Activated CD4-positive, alpha-beta T cell treated with anti-CD3 and anti-CD28 coated beads for 1 hour (primary cell): Measurements from ENCODE around the gene CRISP2.

Source experiments
- DNase-seq: peaks from one replicate; pipeline ENCODE4 v3.0.0-alpha.2; 2020

Gene CRISP2

DNA sequence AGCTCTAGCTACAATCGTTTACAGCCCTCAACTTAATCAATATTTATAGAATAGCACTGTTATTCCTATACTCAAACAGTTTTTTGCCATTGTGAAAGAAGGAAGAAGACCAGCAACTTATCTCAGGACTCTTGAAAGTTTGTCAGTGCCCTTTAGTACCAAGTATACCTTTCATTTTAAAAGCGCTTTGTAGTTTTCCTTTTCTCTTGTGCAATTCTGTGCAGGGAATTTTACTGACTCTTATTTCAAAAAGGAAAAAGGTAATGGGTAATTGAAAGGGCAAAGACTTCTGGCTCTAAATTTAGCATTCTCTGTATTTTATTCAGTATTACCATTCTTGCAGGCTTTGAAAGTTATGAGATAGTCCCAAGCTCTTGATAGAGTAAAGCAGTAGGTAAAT lies 59.9 kb downstream of the CRISP2 start:
- DNase-seq, result no peak

- no peak for DNase-seq
Measured at GRCh38 chr6:49651239-49651638, 62.1 kb downstream of the CRISP2 start.

- no peak for DNase-seq
Measured at GRCh38 chr6:49649988-49650387, 63.4 kb downstream of the CRISP2 start.

- DNase-seq, result no peak
Measured at GRCh38 chr6:49648036-49648435, 65.3 kb downstream of the CRISP2 start.

- DNase-seq, result no peak
Measured at GRCh38 chr6:49647476-49647875, 65.9 kb downstream of the CRISP2 start.

DNA sequence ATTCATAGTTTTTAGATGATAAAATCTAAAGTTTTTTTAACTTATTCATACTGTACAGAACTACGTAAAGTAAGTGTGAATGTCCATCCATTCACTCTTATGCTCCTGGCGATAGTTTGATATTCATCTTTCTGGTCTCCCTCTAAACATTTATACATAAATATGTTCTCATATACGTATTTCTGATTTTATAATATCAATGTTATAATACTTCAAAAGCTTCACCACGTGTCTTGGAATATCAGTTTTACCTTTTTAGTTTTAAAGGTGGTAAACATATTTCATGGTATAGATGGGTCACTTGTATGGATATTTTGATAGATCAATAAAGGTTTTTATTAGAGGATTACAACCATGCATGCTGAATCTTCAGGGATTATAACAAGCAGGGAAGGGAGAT lies 66.4 kb downstream of the CRISP2 start:
- DNase-seq, result no peak

DNA sequence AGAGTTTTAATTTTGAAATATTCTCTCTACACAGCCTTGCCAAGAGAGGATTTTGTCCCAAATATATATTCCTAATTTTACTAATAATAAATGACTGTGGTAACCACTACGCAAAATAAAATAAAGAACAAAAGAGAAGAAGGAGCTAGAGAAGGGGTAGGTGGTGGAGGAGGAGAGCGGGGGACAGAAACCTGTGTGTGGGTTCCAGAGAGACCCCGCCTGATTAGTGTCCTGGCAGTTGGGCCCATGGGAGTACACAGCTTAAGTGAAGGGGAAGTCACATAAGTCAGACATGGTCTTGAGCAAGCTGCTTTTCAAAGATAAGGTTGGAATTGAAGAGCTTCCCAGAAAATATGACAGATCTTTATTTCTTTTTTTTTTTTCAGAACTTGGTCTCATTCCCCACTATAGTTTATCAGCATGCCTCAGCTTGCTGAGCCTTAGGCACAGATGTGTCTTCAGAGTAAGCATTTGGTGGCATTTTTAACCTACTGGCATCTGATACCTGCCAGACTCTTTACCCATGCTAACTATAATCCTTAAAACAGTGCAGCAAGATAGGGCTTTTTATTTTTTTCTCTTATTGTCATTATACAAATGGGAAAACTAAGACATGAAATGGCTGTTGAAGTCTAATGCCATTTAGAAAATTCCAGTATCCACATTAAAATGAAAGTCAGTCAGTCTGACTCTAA lies 67.1 kb downstream of the CRISP2 start:
- no peak for DNase-seq

- no peak for DNase-seq
Measured at GRCh38 chr6:49645139-49645538, 68.2 kb downstream of the CRISP2 start.
